ENCODE measurements around the gene C1QTNF1. TPM values are rescaled to one million over a fixed set of nuclear protein-coding genes. Genes with fewer than 3 reads are reported as not detected.

The C1QTNF1 gene
- total RNA-seq, 1 experiment from 2014 or later, result 18.6 TPM

DNA sequence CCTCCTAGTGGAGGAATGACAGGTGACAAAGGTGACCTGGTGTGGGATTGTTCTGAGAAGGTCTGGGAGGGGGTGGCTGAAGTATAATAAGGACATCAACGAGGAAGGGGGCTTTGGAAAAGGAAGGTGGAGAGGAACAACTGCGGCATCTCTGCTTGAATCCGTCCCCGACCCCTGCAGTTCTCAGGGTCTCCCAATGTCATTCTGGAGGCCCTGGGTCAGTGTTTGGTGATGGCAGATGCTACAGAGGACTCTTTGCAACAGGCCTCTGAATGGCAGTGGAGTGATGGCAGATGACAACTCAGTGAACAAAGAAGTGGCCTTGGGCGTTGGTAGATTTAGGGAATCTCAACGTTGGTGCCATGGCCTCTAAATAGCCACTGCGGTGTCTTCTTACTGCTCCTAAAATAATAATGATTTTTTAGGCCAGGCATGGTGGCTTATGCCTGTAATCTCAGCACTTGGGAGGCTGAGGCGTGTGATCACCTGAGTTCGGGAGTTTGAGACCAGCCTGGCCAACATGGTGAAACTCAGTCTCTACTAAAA is 52.0 kb downstream of the C1QTNF1 start:
- CTCF ChIA-PET, result no interaction called here
- DNase-seq (no peak), ATAC-seq (no peak)
- TF ChIP-seq EZH2 (IDR thresholded peaks at IDR 0.05; ENCODE audit: low read length, unreplicated experiment) (no peak), EZH2phosphoT487 (IDR thresholded peaks at IDR 0.05; ENCODE audit: borderline replicate concordance, low read length) (no peak)
- TF ChIP-seq, protein P1, sequence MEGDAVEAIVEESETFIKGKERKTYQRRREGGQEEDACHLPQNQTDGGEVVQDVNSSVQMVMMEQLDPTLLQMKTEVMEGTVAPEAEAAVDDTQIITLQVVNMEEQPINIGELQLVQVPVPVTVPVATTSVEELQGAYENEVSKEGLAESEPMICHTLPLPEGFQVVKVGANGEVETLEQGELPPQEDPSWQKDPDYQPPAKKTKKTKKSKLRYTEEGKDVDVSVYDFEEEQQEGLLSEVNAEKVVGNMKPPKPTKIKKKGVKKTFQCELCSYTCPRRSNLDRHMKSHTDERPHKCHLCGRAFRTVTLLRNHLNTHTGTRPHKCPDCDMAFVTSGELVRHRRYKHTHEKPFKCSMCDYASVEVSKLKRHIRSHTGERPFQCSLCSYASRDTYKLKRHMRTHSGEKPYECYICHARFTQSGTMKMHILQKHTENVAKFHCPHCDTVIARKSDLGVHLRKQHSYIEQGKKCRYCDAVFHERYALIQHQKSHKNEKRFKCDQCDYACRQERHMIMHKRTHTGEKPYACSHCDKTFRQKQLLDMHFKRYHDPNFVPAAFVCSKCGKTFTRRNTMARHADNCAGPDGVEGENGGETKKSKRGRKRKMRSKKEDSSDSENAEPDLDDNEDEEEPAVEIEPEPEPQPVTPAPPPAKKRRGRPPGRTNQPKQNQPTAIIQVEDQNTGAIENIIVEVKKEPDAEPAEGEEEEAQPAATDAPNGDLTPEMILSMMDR (conservative IDR thresholded peaks at IDR 0.05; ENCODE audit: low read depth, low read length), result no peak
- intact Hi-C loops (cut with micrococcal nuclease), result no loop called here
- Histone ChIP-seq H3K9me3 (ENCODE audit: low read length) (no peaks in the 10 kb centered on the region), H3K4me3 (ENCODE audit: low read length) (peak overlapping the region; percentile 95), H3F3A (ENCODE audit: low read length, unreplicated experiment) (no peaks in the 10 kb centered on the region), H4K20me1 (ENCODE audit: low read length) (no peaks in the 10 kb centered on the region), H3K36me3 (ENCODE audit: low read depth, low read length) (peaks cover 20% of the 10 kb centered on the region; the same call in 1 of the 2 replicates), H3K9me2 (replicated peaks; ENCODE audit: low read length) (no peaks in the 10 kb centered on the region), H3K9ac (ENCODE audit: low read length) (peak overlapping the region; percentile 87; the same call in 1 of the 2 replicates), H3K4me2 (ENCODE audit: low read length) (peak overlapping the region; percentile 97), H2AFZ (ENCODE audit: low read length) (peak overlapping the region; percentile 81; the same call in 1 of the 2 replicates), H3K79me2 (ENCODE audit: low read length) (peaks cover 24% of the 10 kb centered on the region), H3K27me3 (ENCODE audit: low read length) (no peaks in the 10 kb centered on the region), H3K4me1 (ENCODE audit: insufficient read depth, low read length) (peaks cover 33% of the 10 kb centered on the region), H3K27ac (ENCODE audit: low read length) (no peak overlapping the region)
- POLR2A ChIA-PET (ENCODE audit: unreplicated experiment), result no interaction called here
- no TSS peak for BruUV-seq (replicated peaks)

DNA sequence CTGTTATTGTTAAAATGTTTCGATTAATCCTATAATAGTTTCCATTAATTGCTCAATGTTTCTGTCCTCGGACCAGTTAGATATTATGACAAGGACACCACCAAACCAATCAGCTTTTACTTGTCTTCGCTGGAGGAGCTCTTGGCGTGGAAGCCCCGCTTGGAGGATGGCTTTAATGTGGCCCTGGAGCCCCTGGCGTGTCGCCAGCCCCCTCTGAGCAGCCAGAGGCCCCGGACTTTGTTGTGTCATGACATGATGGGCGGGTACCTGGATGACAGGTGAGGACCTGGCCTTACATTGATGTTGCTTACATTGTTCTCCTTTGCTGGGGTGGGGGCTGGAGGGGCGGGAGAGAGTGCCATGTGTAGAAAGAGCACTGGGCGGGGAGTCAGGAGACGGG is 53.6 kb downstream of the C1QTNF1 start:
- CTCF ChIA-PET, result no interaction called here
- peaks cover 20% of the 10 kb centered on the region; the same call in 1 of the 2 replicates for H3K36me3 ChIP-seq (ENCODE audit: low read depth, low read length)
- ATAC-seq, result no peak

More for the DNA sequence above, 53.6 kb downstream of the C1QTNF1 start:
- H3K9ac ChIP-seq (ENCODE audit: low read length), result no peak overlapping the region
- H3F3A ChIP-seq (ENCODE audit: low read length, unreplicated experiment), result no peaks in the 10 kb centered on the region
- no TSS peak for BruUV-seq (replicated peaks)
- H3K27ac ChIP-seq (ENCODE audit: low read length), result no peak overlapping the region
- no peak overlapping the region for H2AFZ ChIP-seq (ENCODE audit: low read length)
- TF ChIP-seq, protein P1 (conservative IDR thresholded peaks at IDR 0.05; ENCODE audit: low read depth, low read length), result no peak
- TF ChIP-seq EZH2phosphoT487 (IDR thresholded peaks at IDR 0.05; ENCODE audit: borderline replicate concordance, low read length), result no peak
- TF ChIP-seq EZH2 (IDR thresholded peaks at IDR 0.05; ENCODE audit: low read length, unreplicated experiment), result no peak
- H3K9me3 ChIP-seq (ENCODE audit: low read length), result no peaks in the 10 kb centered on the region
- no peak for DNase-seq
- no peak overlapping the region for H3K4me3 ChIP-seq (ENCODE audit: low read length)
- H3K27me3 ChIP-seq (ENCODE audit: low read length), result no peaks in the 10 kb centered on the region
- POLR2A ChIA-PET (ENCODE audit: unreplicated experiment), result no interaction called here
- no peak overlapping the region for H3K4me2 ChIP-seq (ENCODE audit: low read length)
- no peaks in the 10 kb centered on the region for H3K9me2 ChIP-seq (replicated peaks; ENCODE audit: low read length)
- peaks cover 33% of the 10 kb centered on the region for H3K4me1 ChIP-seq (ENCODE audit: insufficient read depth, low read length)
- H4K20me1 ChIP-seq (ENCODE audit: low read length), result no peaks in the 10 kb centered on the region
- intact Hi-C loops (cut with micrococcal nuclease), result no loop called here
- H3K79me2 ChIP-seq (ENCODE audit: low read length), result peaks cover 24% of the 10 kb centered on the region

All from PC-3 (cell line).